HG03139 (cell line): ENCODE results near the gene CUBN.

Source experiments
- ATAC-seq: cut with Tn5 transposase; IDR thresholded peaks from one replicate; pipeline ENCODE4 v1.9.1; 2021; ENCODE audit not compliant: unreplicated experiment

The CUBN gene

DNA sequence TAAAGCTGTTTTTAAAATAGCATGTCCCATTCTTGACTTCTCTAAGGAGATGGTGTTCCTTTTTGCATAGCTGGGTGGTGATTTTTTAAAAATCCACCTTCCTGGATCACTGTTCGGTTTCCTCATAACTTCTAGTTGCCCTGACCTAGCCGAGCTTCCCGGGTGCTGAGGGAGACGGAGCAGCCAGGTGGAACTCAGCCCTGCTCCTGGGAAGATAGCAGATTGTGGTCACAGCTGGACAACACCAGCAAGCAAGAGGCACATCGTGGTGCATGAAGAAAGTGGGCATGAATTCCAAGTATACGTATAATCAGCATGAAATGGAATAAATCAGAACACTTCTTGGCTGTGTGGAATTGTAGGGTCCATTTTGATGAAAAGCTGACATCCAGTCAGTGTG, 238.9 kb downstream of the CUBN start:
- ATAC-seq: no peak

GRCh38 chr10:16887565-16887964, 242.0 kb downstream of the CUBN start:
- ATAC-seq: no peak

DNA sequence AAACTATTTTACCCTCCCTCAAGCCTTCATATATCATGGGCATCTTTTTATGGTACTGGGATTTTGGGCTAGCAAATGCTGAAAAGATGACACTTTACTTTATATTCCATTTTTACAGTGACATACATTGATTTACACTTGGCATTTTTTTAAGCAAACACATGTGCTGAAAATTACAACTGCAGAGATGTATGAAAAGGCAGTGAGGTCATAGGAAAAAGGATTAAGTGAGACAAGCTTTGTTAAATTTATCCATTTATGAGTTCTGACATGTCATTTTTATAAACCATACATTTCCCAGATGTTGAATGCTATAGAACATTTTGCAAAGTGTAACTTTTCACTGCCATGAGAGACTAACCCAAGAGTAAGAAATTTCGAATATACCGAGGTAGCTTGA, 243.6 kb downstream of the CUBN start:
- ATAC-seq: no peak

DNA sequence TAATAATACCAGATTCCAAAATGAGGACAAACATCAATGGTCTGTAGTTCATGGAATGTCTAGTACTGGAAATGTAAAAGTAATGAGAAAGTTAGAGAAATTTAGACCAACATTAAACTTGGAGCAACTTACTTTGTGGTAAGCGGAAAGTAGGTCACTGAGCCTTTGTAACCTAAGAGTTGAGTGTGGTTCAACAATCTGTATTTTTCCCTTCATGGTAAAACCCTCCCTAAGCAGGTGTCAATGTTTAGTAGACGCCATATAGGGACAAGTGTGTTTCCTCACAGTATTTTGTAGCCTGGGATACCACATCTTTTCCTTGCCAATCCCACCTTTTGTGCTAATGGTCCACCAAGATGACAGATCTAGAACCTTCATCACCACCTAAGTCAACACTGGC, 245.1 kb downstream of the CUBN start:
- ATAC-seq: no peak

DNA sequence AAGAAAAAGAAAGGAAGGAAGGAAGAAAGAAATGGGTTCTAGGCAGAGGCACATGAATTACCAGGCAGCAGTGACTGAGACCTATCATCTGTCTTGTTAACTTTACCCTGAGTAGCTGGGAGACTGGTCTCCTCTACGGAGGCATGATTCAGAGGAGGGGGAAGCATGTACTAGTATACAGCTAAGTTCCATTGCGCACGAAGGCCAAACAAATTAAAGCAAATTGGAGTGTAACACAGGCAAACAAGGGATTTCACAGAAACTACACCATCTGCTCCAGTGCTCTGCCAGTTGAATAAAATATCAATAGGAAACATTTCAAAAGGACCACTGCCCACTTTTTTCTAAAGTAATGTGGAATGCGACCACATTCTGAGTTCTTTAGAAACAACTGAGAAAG, 246.5 kb downstream of the CUBN start:
- ATAC-seq: no peak

DNA sequence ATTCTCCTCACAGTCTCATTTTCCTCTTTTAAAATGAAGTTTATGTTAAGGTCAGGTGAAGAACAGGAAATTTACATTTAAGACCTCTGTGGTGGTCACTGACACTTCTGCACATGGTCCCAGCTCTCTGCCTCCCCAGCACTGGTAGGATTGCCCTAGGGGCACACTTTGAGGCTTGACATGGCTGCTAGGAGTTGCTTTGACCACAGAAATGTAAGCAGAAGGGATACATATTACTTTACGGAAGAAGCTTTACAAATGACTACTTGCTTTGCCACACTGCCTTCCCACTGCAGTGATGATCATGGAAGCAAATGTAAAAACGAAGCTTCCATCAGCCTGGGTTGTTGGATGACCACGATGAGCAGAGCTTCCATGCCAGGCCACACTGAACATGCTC, 259.3 kb downstream of the CUBN start:
- ATAC-seq: no peak

DNA sequence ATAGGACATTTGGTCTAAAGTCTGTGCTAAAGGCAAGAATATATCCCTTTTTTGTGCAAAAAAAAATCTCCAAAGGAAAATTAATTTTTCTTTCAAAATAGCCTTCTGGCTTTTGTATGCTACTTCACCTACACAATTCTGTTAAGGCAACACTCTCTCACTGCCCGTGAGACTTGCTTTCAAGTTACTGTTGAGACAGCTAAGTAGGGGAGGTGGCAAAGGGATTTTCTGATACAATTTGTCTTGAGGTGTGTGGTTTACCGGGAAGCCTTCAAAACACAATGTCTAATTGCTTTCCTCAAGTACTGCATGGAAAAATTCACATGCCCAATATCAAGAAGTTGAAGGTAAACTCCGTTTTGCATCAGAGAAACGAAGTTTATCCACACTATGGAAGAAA, 261.6 kb downstream of the CUBN start:
- ATAC-seq: no peak

DNA sequence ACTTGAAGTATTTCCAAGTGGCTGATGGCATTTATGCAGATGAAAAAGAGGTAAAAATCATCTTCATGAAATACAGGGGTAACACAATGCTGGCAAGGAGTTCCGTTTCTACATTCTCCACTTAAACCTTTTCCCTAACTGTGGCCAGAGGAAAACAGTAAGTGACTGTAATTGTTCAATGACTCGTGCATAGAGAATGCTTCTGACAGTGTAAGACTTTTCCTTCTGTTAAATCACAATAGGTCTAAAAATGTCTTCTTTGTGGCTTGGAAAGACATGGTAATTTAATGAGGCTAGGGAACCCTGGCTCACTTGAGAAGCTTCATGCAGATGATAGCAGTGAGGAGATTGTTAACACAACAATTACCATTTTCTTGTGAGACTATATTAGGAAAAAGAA, 262.1 kb downstream of the CUBN start:
- no peak for ATAC-seq

DNA sequence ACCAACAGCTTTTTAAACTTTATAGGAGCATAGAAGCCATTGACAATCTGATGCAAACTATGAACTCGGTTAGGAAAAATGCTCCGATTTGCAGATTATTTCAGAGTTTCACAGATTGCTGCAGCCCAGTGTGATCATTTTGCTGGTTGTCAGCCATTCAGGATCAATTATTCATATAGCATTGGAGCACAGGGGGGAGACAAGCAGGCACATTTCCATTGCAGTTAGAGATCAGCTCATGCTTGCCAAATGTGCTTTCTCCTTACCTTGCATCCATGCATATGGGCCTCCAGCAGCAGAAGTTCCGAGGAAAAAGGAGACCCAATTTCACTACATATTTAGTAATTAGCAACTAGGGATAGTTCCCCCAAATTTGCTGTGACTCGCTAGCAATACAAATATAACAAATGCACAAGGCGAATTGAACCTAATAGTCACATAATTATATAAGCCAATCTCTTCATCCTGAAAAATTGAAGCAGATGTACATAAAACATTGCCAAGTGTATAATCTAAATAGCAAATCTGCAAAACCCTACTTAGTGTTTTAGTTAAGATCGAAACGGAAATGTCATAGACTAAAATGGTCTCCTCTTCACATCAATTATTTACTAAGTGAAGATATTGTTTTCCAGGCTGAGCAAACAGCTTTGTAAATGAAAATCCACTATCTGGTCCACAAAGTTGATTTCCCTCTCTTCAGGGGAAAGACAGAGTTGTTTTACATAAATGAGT, 262.9 kb downstream of the CUBN start:
- no peak for ATAC-seq

GRCh38 chr10:16865766-16866165, 263.8 kb downstream of the CUBN start:
- ATAC-seq: no peak

- no peak for ATAC-seq
Observed at GRCh38 chr10:16863766-16864165, 265.8 kb downstream of the CUBN start.

DNA sequence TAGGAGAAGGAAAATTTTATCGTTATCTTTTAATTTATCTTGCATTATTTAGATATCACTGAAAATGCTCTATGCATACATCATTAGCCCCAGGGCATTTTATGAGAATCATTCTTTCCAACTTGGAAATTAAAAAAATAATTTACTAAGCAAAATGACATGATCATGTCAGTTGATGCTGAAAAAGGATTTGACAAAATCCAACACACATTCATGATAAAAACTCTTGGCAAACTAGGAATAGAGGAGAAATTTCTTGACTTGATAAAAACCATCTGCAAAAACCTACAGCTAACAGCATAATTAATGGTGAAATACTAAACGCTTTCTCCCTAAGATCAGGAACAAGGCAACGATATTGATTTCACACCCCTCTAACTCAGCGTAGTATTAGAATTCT, 272.2 kb downstream of the CUBN start:
- no peak for ATAC-seq

GRCh38 chr10:16856567-16856966, 273.0 kb downstream of the CUBN start:
- no peak for ATAC-seq

- no peak for ATAC-seq
Observed at GRCh38 chr10:16856092-16856491, 273.5 kb downstream of the CUBN start.

DNA sequence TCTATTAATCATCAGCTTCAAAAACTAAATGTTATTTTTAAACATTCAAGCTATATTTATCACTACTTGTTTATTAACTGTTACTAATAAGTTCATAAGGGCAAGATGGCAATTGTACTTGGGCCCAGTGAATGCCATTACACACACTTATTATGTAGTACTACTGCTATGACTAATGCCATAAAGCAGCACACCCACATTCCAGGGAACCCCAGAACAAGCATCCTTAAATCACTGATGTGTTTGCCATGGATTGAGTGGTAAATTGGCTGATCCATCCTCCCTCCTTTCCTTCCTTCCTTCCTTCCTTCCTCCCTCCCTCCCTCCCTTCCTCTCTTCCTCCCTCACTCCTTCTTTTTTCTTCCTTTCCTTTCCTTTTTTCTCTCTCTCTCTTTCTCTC, 275.0 kb downstream of the CUBN start:
- no peak for ATAC-seq

- no peak for ATAC-seq
Observed at GRCh38 chr10:16853809-16854208, 275.8 kb downstream of the CUBN start.

DNA sequence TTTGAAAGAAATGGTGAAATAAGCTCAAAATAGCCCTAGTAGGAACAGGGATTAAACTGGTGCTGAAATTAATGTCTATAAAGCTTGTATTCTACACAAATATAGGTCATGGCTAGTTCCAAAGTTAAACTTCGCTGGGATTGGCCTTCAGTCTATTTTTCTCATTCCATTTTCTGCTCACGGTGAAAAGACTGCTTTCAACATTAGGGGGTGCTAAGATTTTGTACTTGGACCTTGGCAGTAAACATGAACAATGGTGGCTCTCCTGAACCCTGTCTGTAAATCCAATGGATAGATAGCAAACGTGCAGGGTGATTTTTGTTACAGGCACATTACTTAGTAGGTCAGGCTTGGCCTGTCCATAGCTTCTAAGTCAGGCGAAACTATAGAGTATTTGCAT, 276.4 kb downstream of the CUBN start:
- no peak for ATAC-seq

GRCh38 chr10:16852624-16853023, 277.0 kb downstream of the CUBN start:
- no peak for ATAC-seq

DNA sequence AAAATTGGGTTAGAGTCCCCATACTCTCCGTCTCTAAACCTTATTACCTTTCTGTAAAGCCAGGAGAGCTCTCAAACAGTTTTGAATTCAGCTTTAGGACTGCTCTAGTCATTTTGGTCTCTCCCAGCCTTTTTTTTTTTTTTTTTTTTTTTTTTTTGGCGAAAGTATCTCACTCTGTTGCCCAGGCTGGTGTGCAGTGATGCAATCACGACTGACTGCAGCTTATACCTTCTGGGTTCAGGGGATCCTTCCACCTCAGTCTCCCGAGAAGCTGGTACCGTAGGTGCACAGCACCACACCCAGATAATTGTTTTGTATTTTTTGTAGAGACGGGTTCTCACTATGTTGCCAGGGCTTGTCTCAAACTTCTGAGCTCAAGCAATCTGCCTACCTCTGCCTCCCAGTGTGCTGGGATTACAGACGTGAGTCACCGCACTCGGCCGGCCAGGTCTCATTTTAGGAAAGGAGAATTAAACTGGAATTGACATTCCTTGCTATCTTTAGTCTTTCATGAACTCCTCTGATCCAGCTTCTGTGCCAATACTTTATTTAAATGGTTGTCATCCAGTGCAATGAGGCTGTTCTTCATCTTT, 281.0 kb downstream of the CUBN start:
- ATAC-seq: no peak

DNA sequence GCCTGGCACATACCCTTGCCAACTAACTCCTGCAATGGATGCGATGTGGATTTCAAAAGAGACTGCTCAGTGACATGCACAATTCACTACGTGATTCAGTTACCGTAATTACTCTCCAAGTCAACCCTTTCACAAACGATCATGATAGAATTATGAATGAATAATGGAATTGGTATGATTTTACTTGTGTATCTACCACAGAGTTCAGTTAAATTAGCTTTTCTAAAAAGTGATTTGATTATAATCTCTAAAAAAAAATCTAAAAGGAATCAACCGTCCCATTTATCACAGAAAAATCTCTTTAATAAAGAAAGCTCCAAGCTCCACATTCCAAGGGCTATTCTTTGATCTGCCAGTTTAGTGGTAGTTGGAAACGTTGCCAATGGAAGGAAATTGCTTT, 282.0 kb downstream of the CUBN start:
- ATAC-seq: no peak

DNA sequence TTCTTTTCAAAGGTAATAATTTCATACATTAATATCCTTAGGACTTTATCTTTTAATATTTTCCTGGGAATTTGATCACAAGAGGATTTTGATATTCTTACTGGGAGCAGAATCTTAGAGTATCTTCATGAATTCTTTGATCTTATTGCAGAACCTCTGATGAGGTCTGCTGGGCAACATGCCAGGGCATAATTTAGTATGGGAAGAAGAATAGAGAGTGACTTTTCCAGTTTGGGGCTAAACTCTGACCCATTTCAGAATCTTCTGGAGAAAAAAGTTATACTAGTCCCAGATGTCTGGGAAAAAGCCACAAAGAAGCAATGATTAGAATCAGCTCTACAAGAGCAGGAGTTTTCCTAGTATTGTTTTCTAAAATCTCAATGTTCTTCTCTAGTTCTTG, 284.4 kb downstream of the CUBN start:
- no peak for ATAC-seq

- ATAC-seq: no peak
Observed at GRCh38 chr10:16843252-16843870, 286.2 kb downstream of the CUBN start.

- no peak for ATAC-seq
Observed at GRCh38 chr10:16835228-16835627, 294.4 kb downstream of the CUBN start.
